ENCODE results near the gene CEPT1.

DNA sequence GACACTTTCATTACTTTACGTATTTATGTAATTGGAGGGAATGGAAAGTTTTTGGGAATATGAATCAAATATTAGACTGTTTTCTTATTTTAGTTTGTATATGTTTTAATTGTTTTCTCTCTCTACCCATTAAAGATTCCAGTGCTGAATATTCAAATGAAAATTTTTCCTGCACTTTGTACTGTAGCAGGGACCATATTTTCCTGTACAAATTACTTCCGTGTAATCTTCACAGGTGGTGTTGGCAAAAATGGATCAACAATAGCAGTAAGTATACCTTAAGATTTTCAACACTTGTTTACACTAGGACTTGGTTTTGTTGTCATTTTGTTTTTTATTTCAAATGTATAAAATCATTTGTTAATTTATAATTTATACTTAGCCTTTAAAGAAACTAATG is 42.0 kb downstream of the CEPT1 start:
- TF ChIP-seq, protein P1, sequence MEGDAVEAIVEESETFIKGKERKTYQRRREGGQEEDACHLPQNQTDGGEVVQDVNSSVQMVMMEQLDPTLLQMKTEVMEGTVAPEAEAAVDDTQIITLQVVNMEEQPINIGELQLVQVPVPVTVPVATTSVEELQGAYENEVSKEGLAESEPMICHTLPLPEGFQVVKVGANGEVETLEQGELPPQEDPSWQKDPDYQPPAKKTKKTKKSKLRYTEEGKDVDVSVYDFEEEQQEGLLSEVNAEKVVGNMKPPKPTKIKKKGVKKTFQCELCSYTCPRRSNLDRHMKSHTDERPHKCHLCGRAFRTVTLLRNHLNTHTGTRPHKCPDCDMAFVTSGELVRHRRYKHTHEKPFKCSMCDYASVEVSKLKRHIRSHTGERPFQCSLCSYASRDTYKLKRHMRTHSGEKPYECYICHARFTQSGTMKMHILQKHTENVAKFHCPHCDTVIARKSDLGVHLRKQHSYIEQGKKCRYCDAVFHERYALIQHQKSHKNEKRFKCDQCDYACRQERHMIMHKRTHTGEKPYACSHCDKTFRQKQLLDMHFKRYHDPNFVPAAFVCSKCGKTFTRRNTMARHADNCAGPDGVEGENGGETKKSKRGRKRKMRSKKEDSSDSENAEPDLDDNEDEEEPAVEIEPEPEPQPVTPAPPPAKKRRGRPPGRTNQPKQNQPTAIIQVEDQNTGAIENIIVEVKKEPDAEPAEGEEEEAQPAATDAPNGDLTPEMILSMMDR (IDR thresholded peaks at IDR 0.05), result no peak
- TF ChIP-seq EZH2phosphoT487 (IDR thresholded peaks at IDR 0.05) (no peak), EZH2 (IDR thresholded peaks at IDR 0.05) (no peak)
